ENCODE results near the gene CCSER1.

Gene CCSER1

GRCh38 chr4:91630054-91630453, 1502.9 kb downstream of the CCSER1 start:
- no peak for TF ChIP-seq CTCF (IDR thresholded peaks at IDR 0.05; ENCODE audit: control insufficient read depth, insufficient read depth, low read depth, low read length, missing control alignments)
- no peak for DNase-seq (ENCODE audit: low read depth)
- H3K4me3 ChIP-seq (ENCODE audit: control insufficient read depth, low read depth, low read length): no peak overlapping the region

- H3K4me3 ChIP-seq (ENCODE audit: control insufficient read depth, low read depth, low read length): no peak overlapping the region
- DNase-seq (ENCODE audit: low read depth): no peak
- no peak for TF ChIP-seq CTCF (IDR thresholded peaks at IDR 0.05; ENCODE audit: control insufficient read depth, insufficient read depth, low read depth, low read length, missing control alignments)
Measured at GRCh38 chr4:91630764-91631163, 1503.6 kb downstream of the CCSER1 start.

- H3K4me3 ChIP-seq (ENCODE audit: control insufficient read depth, low read depth, low read length): no peak overlapping the region
- TF ChIP-seq CTCF (IDR thresholded peaks at IDR 0.05; ENCODE audit: control insufficient read depth, insufficient read depth, low read depth, low read length, missing control alignments): no peak
- DNase-seq (ENCODE audit: low read depth): no peak
Measured at GRCh38 chr4:91631335-91631734, 1504.1 kb downstream of the CCSER1 start.

GRCh38 chr4:91636083-91636482, 1508.9 kb downstream of the CCSER1 start:
- no peak overlapping the region for H3K4me3 ChIP-seq (ENCODE audit: control insufficient read depth, low read depth, low read length)
- DNase-seq (ENCODE audit: low read depth): no peak
- TF ChIP-seq CTCF (IDR thresholded peaks at IDR 0.05; ENCODE audit: control insufficient read depth, insufficient read depth, low read depth, low read length, missing control alignments): no peak
